ENCODE results near the gene STARD4. TPM values are rescaled to one million over a fixed set of nuclear protein-coding genes. Genes with fewer than 3 reads are reported as not detected.

STARD4 gene
- polyA plus RNA-seq, 3 donors = 17.7 to 30.3 (median 27.7) TPM

DNA sequence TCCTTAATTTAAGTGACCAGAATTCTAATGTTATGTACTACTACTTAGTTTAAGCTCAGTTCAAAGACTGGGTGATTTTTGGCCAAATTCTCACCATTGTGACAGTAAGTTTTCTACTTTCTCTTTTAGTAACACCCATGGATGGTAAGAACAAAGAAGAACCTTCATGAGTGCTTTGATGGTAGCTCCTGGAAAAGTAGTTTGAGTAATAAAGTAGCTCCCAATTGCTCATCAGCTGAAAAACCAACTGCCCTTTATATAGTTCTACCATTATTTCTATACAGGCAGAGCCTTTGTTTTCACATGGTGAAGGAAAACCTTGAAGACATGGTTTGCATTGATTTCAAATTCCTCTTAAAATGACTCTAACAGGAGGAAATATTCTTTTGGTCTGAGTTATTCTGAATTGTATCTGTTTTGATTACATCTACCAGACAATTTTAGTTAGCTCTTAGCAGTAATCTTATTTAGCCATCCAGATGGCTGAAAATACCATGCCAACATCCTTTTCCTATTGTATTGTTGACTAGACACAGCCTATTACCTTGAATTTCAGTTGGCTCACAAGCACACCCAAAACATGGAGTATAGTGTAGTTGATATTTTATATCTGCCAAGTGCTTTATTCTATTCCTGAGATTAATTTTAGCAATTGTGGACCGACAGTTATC is 23.7 kb upstream of the STARD4 start:
- DNase-seq = no peak

DNA sequence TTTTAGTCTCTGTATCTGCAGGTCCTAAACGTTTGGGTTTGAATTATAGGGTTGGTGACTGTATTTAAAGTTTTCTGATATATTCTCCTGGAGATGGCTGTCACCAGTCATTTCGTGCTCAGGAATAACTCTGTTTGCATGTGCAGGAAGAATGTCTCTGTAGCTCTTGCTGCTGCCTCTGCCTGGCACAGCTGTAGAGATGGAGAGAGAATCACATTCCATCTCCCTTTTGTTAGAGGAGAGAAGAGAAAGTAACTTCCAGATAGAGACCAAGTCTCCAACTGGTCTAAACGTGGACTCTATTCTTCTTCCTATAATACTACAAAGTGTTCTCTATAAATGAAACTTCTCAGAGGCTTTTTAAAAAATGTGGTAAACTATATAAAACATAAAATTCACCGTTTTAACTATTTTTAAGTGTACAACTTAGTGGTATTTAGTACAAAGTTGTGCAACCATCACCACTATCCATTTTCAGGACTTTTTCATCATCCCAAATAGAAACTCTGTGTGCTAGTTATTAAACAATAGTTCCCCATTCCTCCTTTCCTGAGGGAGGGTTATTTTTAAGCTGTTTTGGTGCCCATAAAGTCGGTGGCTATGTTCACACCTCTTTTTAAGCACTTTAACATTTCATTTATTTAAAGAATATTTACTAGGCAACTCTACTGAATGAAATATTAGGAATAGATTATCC is 20.7 kb upstream of the STARD4 start:
- DNase-seq = no peak

GRCh38 chr5:111530298-111530740 is 18.0 kb upstream of the STARD4 start:
- no peak for DNase-seq

DNA sequence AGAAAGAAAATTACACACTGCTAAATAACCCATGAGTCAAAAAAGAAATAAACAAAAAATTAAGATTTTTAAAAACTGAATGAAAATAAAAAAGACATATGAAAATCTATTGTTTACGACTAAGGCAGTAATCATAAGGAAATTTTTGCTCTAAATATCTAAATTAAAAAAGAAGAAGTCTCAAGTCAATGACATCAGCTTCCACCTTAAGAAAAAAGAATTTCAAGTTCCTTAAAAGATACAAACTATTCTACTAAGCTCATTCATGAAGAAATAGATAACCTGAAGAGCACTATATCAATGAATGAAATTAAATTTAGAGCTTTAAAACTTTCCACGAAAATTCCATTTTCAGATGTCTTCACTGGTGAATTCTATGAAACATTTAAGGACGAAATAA is 15.7 kb upstream of the STARD4 start:
- no peak for DNase-seq

- DNase-seq = no peak
These were observed 8.6 kb upstream of the STARD4 start for GRCh38 chr5:111520908-111521307.

DNA sequence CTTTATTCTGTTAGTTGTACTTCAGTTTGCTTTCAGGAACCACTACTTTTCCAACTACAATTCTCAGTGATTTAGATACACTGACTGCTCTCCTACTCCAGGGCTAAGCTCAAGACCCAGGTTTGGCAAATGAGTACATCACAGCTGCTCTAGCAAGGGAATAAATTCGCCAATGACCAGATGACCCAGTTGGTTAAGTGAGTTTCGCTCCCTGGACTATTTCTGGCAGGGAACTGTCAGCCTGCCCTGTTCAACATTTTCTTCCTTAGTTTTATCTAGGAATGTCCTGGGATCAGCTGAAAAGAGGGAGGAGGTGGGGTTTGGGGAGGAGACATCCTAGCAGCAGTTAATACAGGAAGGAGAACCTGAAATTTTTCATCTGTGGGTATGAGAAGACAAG is 6.4 kb upstream of the STARD4 start:
- DNase-seq = no peak

DNA sequence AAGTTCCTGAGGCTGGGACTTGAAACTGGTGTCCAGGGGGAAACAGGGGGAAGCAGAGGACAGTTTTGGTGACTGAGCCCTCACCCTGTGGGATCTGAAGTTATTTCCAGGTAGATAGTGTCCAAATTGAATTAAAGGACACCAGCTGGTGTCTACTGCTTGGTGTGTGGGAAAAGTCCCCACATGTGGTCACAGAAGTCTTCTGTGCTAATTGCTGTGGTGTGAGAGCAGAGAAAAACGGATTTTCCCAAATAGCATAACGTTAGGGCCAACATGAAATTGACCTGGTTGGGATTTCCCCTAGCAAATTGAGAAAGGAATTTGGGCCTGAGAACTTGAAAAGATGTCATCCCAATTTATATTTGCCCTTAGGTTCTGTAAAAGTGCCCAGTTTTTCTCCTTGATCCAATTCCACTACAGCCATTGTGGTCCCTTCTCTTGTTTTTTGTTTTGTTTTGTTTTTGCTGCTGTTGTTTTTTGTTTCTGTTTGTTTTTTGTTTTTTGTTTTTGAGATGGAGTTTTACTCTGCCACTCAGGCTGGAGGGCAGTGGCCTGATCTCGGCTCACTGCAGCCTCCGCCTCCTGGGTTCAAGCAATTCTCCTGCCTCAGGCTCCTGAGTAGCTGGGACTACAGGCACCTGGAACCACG is 5.6 kb upstream of the STARD4 start:
- no peak for DNase-seq

GRCh38 chr5:111514087-111514486 is 1.8 kb upstream of the STARD4 start:
- DNase-seq = no peak

GRCh38 chr5:111513131-111513520 is 791 bp upstream of the STARD4 start:
- DNase-seq = no peak

DNA sequence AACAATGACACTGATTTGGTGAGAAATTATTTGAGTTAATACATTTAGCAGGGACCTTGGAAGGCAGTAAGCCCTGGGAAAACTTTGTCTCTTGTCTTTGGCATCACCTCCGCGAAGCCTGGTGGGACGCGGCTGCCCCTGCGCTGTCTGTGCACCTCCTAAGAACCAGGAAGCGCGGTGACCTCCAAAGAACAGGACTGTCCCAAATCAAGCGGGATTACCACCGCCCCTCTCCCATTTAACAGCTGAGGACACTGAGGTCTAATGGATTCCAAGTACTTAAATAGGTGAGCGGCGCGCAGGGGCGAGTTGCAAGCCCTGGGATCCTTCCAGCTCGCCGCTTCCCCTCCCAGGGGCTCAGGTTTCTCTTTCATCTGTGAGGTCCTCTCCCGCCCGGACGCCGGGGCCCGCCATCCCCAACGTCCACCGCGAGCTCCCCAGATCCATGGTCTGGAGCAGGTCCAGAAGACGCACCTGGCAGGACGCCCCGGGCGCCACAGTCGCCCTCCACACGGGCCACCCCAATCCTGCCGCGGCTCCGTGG is 432 bp downstream of the STARD4 start:
- peak; percentile 53 for DNase-seq

DNA sequence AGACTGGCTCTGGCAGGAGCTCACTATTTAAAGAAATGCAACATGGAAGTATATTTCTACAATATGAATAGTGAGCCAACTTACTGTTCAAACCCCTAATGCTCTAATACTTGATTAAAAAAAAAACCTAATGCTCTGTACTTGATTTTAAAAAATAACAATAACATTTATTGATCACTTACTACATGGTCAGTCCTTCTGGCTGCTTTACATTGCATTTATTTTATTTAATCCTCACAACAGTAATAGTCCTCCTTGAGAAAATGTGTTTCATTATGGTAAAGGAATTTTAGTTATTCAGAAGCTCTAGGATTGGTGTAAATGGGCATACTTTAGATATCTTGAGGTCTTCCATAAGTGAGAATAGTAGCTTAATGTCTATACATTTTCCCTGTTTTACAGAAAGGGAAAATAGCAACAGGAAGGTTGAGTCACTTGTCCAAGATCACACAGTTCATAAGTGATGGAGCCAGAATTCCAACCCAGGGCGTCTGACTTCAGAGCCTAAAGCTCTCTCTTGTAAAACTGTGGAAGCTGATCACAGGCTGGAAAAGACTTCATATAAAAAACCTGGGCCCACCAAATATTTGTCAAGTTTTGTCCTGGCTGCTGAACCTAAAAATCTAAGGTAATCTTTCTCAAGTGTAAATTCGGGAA is 1.0 kb downstream of the STARD4 start:
- no peak for DNase-seq

DNA sequence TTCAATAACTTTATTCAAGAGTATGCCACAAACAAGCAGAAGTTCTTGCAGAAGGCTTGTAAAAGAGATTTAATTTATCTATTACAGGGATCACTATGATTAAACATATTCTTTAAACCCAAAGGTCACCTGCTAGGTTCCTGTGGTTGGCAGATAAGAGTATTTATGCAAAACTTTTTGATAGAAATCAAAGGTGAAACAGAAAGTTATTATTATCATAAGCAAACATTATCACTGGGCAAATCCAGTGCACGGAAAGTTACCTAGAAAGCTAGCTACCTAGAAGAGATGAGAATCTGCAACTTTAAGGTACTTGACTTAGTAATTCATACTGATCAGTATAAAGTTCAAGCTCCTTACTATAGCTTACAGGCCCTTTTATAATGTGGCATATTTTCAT is 3.2 kb downstream of the STARD4 start:
- no peak for DNase-seq

DNA sequence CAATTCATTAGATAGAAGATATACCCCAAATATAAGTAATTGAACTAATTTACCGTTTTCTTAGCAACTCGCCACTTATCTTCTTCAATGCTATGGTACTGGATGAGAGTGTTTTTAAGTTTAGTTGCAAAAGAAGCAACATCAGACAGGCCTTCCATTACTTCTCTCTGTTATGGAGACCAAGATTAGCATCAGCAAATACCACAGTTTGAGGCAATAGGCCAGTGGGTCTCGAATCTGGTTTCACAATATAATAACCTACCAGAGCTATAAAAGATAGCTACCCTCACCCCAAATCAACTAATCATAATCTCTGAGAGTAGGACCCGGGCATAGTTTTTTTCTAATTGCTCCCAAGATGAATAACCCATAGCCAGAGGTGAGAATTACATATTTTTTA is 5.1 kb downstream of the STARD4 start:
- no peak for DNase-seq

- DNase-seq = peak; percentile 35
These were observed 7.2 kb downstream of the STARD4 start for GRCh38 chr5:111505096-111505495.

- no peak for DNase-seq
These were observed 9.4 kb downstream of the STARD4 start for GRCh38 chr5:111502956-111503355.

- DNase-seq = no peak
These were observed 14.0 kb downstream of the STARD4 start for GRCh38 chr5:111498346-111498745.

GRCh38 chr5:111495159-111495558 is 17.2 kb downstream of the STARD4 start:
- no peak for DNase-seq

- no peak for DNase-seq
These were observed 17.9 kb downstream of the STARD4 start for GRCh38 chr5:111494355-111494999.

DNA sequence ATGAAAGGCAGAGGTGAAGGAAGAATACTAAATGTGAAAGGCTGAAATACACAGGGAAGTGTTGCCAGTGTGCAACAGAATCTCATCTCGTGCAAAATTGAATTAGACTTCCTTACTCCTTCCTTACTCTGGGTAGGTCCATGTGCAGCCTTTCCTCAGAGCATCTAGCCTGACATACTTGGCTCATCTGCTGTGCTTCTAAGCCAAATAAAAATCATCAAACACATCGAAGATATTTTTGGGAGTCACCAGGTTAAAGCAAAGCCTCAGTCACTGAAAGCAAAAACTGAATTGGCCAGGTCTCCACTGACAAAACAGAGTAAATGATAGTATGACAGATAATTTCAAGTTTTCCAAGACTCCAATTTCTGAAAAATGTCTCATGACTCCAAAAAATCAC is 19.3 kb downstream of the STARD4 start:
- no peak for DNase-seq

DNA sequence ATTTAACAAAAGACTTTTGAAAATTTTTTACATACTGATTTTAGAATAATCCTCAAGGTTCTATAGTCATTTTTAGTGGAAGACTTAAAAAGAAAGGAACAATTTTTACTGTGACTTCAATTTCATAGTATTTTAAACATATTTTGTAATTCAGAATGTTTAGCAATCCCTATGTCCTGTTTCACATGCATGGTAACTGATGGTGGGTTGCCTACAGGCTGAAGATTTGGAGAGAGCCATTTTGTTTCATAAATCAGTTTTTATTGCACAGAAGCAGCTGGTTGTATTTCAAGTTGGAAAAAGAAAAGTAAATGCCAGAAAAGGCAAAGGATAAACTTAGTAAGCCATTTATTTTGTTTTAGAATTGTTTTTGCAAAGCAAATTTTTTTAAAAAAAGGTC is 24.0 kb downstream of the STARD4 start:
- DNase-seq = no peak

GRCh38 chr5:111486926-111487325 is 25.4 kb downstream of the STARD4 start:
- no peak for DNase-seq

- DNase-seq = no peak
These were observed 26.3 kb downstream of the STARD4 start for GRCh38 chr5:111486055-111486454.

Measured in renal pelvis (tissue), 4 donors.